Left ventricle myocardium inferior (tissue), 1 donor: ENCODE data around the gene TAB2. TPM values are rescaled to one million over a fixed set of nuclear protein-coding genes. Genes with fewer than 3 reads are reported as not detected.

Experiments
- DNase-seq: peaks from one replicate; pipeline ENCODE4 v3.0.0-alpha.2; 2020
- H3K27ac ChIP-seq: fragments of 200-600 bp; replicated peaks from 2 replicates; pipeline ENCODE4 v1.8.0; 2021
- H3K27me3 ChIP-seq: fragments of 200-600 bp; 2 replicates; pipeline ENCODE4 v1.8.0; 2021; ENCODE audit warnings: low read depth
- H3K36me3 ChIP-seq: fragments of 200-600 bp; 2 replicates; pipeline ENCODE4 v1.8.0; 2021
- H3K4me1 ChIP-seq: fragments of 200-600 bp; 2 replicates; pipeline ENCODE4 v1.8.0; 2021
- H3K4me3 ChIP-seq: fragments of 200-600 bp; 2 replicates; pipeline ENCODE4 v1.8.0; 2021; ENCODE audit warnings: mild to moderate bottlenecking, moderate library complexity
- H3K9me3 ChIP-seq: fragments of 200-600 bp; replicated peaks from 2 replicates; pipeline ENCODE4 v1.8.0; 2021
- intact Hi-C: fragments of 100-400 bp; cut with micrococcal nuclease; formaldehyde crosslinking; loops from one replicate; pipeline ENCODE4 v1.11.0; 2022
- total RNA-seq: library from RNA; stranded (reverse); fragmentation: NEBNext Ultra II Directional; extraction: Animal tissue kit (Norgen Biotek cat#: 25700); gene quantifications from one replicate; pipeline ENCODE4 v1.2.1, GENCODE V29; 2021
- TF ChIP-seq, protein P1 (sequence below): fragments of 200-600 bp; IDR thresholded peaks from 2 replicates; pipeline ENCODE4 v1.8.0; 2021; ENCODE audit warnings: antibody characterized with exemption, mild to moderate bottlenecking, borderline replicate concordance
- donor health status: DM: no; HTN: yes; CAD: no; lungs with severe emphysema.

The TAB2 gene
- total RNA-seq, 1 donor from 2014 or later: 56.7 TPM

DNA sequence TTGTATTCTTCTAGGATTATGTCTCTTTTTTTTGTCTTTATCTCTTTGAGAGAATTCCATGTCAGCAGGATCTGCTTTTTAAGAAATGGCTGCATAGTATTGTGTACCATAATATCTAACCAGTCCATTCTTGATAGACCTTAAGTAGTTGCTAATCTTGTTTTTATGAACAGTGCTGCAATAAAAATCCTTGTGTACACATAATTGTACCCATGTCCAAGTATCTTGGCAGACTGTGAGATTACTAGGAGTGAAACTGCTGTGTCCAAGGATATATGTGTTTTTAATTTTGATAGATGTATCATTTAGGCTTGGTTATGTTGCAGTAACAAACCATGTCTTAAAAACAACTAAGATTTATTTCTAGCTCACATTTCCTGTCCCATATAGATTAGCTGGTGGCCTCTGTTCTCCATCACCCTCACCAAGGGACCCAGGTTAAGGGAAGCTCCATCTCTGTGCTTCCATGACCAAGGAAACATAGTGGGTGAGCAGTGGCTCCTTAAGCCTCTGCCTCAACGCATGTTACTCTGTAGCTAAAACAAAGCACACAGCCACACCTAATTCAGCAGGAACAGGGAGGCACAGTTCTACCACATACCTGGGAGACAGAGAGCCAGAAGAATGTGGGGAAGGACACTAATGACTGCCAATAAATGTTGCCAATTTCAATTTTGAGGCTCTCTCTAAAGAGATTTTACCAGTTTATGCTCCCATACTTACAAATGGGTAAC, 70.4 kb downstream of the TAB2 start:
- Histone ChIP-seq H3K9me3 (no peaks in the 10 kb centered on the region), H3K4me1 (peaks cover 18% of the 10 kb centered on the region), H3K27me3 (no peaks in the 10 kb centered on the region), H3K36me3 (no peaks in the 10 kb centered on the region), H3K4me3 (no peak overlapping the region), H3K27ac (no peak overlapping the region)
- TF ChIP-seq, protein P1, sequence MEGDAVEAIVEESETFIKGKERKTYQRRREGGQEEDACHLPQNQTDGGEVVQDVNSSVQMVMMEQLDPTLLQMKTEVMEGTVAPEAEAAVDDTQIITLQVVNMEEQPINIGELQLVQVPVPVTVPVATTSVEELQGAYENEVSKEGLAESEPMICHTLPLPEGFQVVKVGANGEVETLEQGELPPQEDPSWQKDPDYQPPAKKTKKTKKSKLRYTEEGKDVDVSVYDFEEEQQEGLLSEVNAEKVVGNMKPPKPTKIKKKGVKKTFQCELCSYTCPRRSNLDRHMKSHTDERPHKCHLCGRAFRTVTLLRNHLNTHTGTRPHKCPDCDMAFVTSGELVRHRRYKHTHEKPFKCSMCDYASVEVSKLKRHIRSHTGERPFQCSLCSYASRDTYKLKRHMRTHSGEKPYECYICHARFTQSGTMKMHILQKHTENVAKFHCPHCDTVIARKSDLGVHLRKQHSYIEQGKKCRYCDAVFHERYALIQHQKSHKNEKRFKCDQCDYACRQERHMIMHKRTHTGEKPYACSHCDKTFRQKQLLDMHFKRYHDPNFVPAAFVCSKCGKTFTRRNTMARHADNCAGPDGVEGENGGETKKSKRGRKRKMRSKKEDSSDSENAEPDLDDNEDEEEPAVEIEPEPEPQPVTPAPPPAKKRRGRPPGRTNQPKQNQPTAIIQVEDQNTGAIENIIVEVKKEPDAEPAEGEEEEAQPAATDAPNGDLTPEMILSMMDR: no peak
- DNase-seq: no peak
- intact Hi-C loops: no loop called here

DNA sequence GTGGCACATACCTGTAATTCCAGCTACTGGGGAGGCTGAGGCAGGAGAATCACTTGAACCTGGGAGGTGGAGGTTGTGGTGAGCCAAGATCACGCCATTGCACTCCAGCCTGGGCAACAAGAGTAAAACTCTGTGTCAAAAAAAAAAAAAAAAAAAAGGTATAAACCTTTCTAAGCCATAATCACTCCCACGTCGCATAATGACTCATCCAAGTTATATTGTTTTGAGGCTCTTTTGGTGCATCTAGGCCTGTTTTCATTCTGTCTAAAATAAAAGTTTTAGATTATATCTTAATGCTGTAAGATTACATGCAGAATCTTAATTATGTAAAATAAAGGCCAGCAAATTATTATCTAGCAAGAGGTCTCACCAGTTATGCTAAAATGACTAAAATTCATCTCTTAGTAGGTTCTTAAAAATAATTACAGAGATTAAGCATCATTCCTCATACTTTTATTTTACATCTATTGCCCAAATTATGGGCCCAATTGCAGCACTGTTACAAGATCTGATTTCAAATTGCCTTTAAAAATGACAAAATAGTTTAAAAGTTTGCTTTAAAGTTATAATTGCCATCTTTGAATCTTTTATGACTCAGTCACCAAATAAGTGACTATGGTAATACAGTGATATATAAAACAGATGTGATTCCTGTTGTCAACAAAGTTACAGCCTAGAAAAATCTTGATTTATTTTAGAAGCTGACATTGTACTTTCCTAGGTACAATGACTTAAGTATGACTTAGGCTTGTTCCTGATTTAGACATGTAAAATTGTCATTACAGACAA, 72.2 kb downstream of the TAB2 start:
- peaks cover 4% of the 10 kb centered on the region for H3K9me3 ChIP-seq
- H3K27ac ChIP-seq: no peak overlapping the region
- no peak overlapping the region for H3K4me3 ChIP-seq
- no peak for DNase-seq
- H3K4me1 ChIP-seq: peaks cover 18% of the 10 kb centered on the region
- TF ChIP-seq, protein P1: no peak
- no peaks in the 10 kb centered on the region for H3K27me3 ChIP-seq
- intact Hi-C loops: no loop called here
- peaks cover 5% of the 10 kb centered on the region for H3K36me3 ChIP-seq

DNA sequence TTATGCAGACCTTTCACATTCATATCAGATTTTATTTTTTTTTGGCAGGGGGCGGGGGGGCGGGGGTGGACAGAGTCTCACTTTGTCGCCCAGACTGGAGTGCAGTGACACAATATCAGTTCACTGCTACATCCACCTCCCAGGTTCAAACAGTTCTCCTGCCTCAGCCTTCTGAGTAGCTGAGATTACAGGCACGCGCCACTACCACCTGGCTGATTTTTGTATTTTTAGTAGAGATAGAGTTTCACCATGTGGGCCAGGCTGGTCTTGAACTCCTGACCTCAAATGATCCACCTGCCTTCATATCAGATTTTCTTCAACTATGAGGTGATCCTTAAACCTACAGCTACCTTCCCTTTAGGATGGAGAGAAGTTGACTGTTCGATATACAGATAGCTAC, 74.6 kb downstream of the TAB2 start:
- TF ChIP-seq, protein P1: no peak
- intact Hi-C loops: no loop called here
- no peak overlapping the region for H3K27ac ChIP-seq

DNA sequence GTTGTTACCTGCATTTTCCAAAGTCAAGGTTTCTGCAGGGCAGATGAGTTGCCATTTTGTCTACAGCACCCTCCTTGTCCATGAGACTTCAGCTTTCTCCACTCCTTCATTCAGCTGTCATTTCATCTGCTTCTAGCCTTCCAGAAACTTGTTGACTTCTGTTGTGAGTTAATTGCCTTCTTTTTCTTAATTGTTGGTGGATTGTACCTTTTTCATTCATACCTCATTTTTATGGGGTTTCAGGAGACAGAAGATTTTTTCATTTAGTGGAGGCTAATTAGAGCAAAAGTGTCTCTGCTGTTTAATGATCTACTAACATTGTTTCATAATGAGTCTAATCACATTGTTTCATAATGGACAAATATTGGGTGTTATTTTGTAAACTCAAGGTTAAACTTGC, 75.0 kb downstream of the TAB2 start:
- peaks cover 8% of the 10 kb centered on the region for H3K36me3 ChIP-seq
- DNase-seq: no peak
- intact Hi-C loops: no loop called here
- H3K27me3 ChIP-seq: no peaks in the 10 kb centered on the region
- H3K27ac ChIP-seq: no peak overlapping the region
- H3K4me3 ChIP-seq: no peak overlapping the region
- peaks cover 16% of the 10 kb centered on the region for H3K4me1 ChIP-seq
- TF ChIP-seq, protein P1: no peak
- H3K9me3 ChIP-seq: peaks cover 4% of the 10 kb centered on the region

More for the DNA sequence above, 74.6 kb downstream of the TAB2 start:
- H3K4me3 ChIP-seq: no peak overlapping the region
- H3K9me3 ChIP-seq: peaks cover 4% of the 10 kb centered on the region
- H3K4me1 ChIP-seq: peaks cover 18% of the 10 kb centered on the region
- peaks cover 6% of the 10 kb centered on the region for H3K36me3 ChIP-seq
- no peaks in the 10 kb centered on the region for H3K27me3 ChIP-seq
- DNase-seq: no peak

DNA sequence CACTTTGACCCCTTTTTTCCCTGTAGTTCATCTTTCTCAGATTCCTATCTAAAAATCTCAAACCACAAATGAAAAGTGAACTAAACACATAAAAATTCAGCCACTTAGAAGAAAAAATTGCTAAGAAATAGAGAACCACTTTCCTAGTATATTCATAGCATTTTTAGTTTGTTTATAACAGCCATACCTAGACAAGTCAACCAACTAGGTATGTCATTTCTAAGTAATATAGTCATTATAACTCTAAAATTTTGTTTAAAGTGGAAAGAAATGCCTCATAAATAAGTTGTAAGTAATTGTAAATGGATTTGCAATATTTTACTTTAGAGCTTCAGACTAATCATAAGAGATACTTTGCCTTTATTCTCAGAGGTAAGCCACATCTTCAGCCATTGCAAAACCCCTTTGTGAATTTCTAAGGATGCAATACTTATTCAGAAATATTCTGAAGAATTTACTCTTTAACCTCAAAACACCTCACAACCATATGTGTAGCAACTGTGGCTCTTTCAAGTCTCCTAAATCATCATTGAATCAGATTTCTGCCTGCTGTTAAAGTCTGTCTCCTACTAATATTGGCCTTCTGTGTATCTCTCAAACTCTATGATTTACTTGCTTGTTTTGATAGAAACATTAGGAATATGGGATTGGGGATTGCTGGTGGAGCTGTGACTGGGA, 75.6 kb downstream of the TAB2 start:
- peaks cover 10% of the 10 kb centered on the region for H3K4me1 ChIP-seq
- intact Hi-C loops: no loop called here

More for the DNA sequence above, 75.6 kb downstream of the TAB2 start:
- H3K9me3 ChIP-seq: peaks cover 4% of the 10 kb centered on the region
- H3K27me3 ChIP-seq: no peaks in the 10 kb centered on the region
- H3K4me3 ChIP-seq: no peak overlapping the region
- no peak for DNase-seq
- H3K36me3 ChIP-seq: peaks cover 14% of the 10 kb centered on the region
- H3K27ac ChIP-seq: no peak overlapping the region
- TF ChIP-seq, protein P1: no peak
